ENCODE measurements around the gene DTX1. TPM values are rescaled to one million over a fixed set of nuclear protein-coding genes. Genes with fewer than 3 reads are reported as not detected.

Gene DTX1
- total RNA-seq, 1 experiment from 2014 or later = 0.05 TPM

GRCh38 chr12:113054948-113055486 lies 1.5 kb upstream of the DTX1 start:
- no peak for DNase-seq (ENCODE audit: extremely low read depth, low read depth)

GRCh38 chr12:113055594-113056380 lies 743 bp upstream of the DTX1 start:
- no peak for DNase-seq (ENCODE audit: extremely low read depth, low read depth)

- no peak for DNase-seq (ENCODE audit: extremely low read depth, low read depth)
Measured at GRCh38 chr12:113056381-113056630, 224 bp upstream of the DTX1 start.

GRCh38 chr12:113057565-113058485 lies 1.3 kb downstream of the DTX1 start:
- DNase-seq (ENCODE audit: extremely low read depth, low read depth) = no peak

GRCh38 chr12:113058553-113058952 lies 2.0 kb downstream of the DTX1 start:
- DNase-seq (ENCODE audit: extremely low read depth, low read depth) = no peak

GRCh38 chr12:113059071-113059595 lies 2.6 kb downstream of the DTX1 start:
- no peak for DNase-seq (ENCODE audit: extremely low read depth, low read depth)

GRCh38 chr12:113060336-113060960 lies 3.9 kb downstream of the DTX1 start:
- DNase-seq (ENCODE audit: extremely low read depth, low read depth) = no peak

GRCh38 chr12:113061061-113061694 lies 4.6 kb downstream of the DTX1 start:
- DNase-seq (ENCODE audit: extremely low read depth, low read depth) = no peak

- DNase-seq (ENCODE audit: extremely low read depth, low read depth) = no peak
Measured at GRCh38 chr12:113062502-113063395, 6.2 kb downstream of the DTX1 start.

GRCh38 chr12:113063396-113064350 lies 7.1 kb downstream of the DTX1 start:
- DNase-seq (ENCODE audit: extremely low read depth, low read depth) = no peak

GRCh38 chr12:113064395-113065125 lies 8.0 kb downstream of the DTX1 start:
- DNase-seq (ENCODE audit: extremely low read depth, low read depth) = no peak

GRCh38 chr12:113065126-113066007 lies 8.8 kb downstream of the DTX1 start:
- DNase-seq (ENCODE audit: extremely low read depth, low read depth) = no peak

- no peak for DNase-seq (ENCODE audit: extremely low read depth, low read depth)
Measured at GRCh38 chr12:113066813-113067400, 10.4 kb downstream of the DTX1 start.

- DNase-seq (ENCODE audit: extremely low read depth, low read depth) = no peak
Measured at GRCh38 chr12:113067987-113068935, 11.7 kb downstream of the DTX1 start.

- DNase-seq (ENCODE audit: extremely low read depth, low read depth) = no peak
Measured at GRCh38 chr12:113069149-113069548, 12.6 kb downstream of the DTX1 start.
